ENCODE results near the gene TRIM52. TPM values are rescaled to one million over a fixed set of nuclear protein-coding genes. Genes with fewer than 3 reads are reported as not detected.

The TRIM52 gene
- total RNA-seq, 2 donors from 2014 or later: 5.3 to 5.9 TPM

DNA sequence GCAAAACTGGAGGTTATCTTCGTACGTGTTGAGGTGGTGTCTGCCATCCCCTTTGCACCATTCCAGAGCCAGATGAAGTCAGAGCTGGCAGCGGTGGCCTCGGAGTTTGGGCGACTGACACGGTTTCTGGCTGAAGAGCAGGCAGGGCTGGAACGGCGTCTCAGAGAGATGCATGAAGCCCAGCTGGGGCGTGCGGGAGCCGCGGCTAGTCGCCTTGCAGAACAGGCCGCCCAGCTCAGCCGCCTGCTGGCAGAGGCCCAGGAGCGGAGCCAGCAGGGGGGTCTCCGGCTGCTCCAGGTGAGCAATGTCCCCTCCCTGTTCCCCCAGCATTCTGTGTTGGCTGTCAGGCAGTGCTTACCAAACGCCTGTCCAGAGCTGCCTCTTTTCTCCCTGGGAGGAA is 28.4 kb downstream of the TRIM52 start:
- no peak overlapping the region for H3K27ac ChIP-seq (ENCODE audit: low read depth, low read length)
- TF ChIP-seq CTCF (conservative IDR thresholded peaks at IDR 0.05): no peak
- H3K27me3 Mint-ChIP-seq (ENCODE audit: insufficient read depth): no peaks in the 10 kb centered on the region
- no peaks in the 10 kb centered on the region for H3K9me3 ChIP-seq (ENCODE audit: control insufficient read depth, low read length)
- H3K27me3 ChIP-seq (ENCODE audit: control insufficient read depth, insufficient read depth, low read length, poor library complexity, severe bottlenecking): no peaks in the 10 kb centered on the region
- no peaks in the 10 kb centered on the region for H3K4me1 ChIP-seq (ENCODE audit: control insufficient read depth, insufficient read depth, low read length)
- 93 to 97% methylated on average over 11 to 18 of the region's 18 CpGs for WGBS, 2 experiments (ENCODE audit: insufficient coverage in 1 of 2, insufficient read length in 1 of 2)
- H3K9me3 Mint-ChIP-seq: no peaks in the 10 kb centered on the region
- DNase-seq: no peak
- H3K4me3 ChIP-seq (ENCODE audit: low read length): no peak overlapping the region
- H3K36me3 Mint-ChIP-seq (ENCODE audit: low read depth): peaks cover 67% of the 10 kb centered on the region
- peaks cover 65% of the 10 kb centered on the region for H3K36me3 ChIP-seq (ENCODE audit: control insufficient read depth, insufficient read depth, low read length)
- no peak overlapping the region for H3K27ac Mint-ChIP-seq
- H3K4me3 Mint-ChIP-seq: no peak overlapping the region
- no peak overlapping the region for H3K9ac ChIP-seq (ENCODE audit: extremely low read depth, low read length, poor library complexity, severe bottlenecking)
- no peaks in the 10 kb centered on the region for H3K4me1 Mint-ChIP-seq

- H3K27me3 ChIP-seq (ENCODE audit: control insufficient read depth, insufficient read depth, low read length, poor library complexity, severe bottlenecking): no peaks in the 10 kb centered on the region
- Mint-ChIP-seq H3K4me1 (no peaks in the 10 kb centered on the region), H3K27ac (peak overlapping the region; percentile 3), H3K4me3 (no peak overlapping the region), H3K36me3 (ENCODE audit: low read depth) (peaks cover 59% of the 10 kb centered on the region), H3K27me3 (ENCODE audit: insufficient read depth) (no peaks in the 10 kb centered on the region), H3K9me3 (no peaks in the 10 kb centered on the region)
- H3K36me3 ChIP-seq (ENCODE audit: control insufficient read depth, insufficient read depth, low read length): peaks cover 63% of the 10 kb centered on the region
- no peak for DNase-seq
- no peak overlapping the region for H3K4me3 ChIP-seq (ENCODE audit: low read length)
- no peak overlapping the region for H3K27ac ChIP-seq (ENCODE audit: low read depth, low read length)
- no peak for TF ChIP-seq CTCF (conservative IDR thresholded peaks at IDR 0.05)
- H3K4me1 ChIP-seq (ENCODE audit: control insufficient read depth, insufficient read depth, low read length): no peaks in the 10 kb centered on the region
- H3K9me3 ChIP-seq (ENCODE audit: control insufficient read depth, low read length): no peaks in the 10 kb centered on the region
- H3K9ac ChIP-seq (ENCODE audit: extremely low read depth, low read length, poor library complexity, severe bottlenecking): no peak overlapping the region
- 92 to 100% methylated on average over 2 to 7 of the region's 7 CpGs for WGBS, 2 experiments (ENCODE audit: insufficient coverage in 1 of 2, insufficient read length in 1 of 2)
These were observed 29.5 kb downstream of the TRIM52 start for GRCh38 chr5:181231432-181231831.

GRCh38 chr5:181230551-181230950 is 30.4 kb downstream of the TRIM52 start:
- H3K4me1 Mint-ChIP-seq: peaks cover 1% of the 10 kb centered on the region
- no peak overlapping the region for H3K27ac Mint-ChIP-seq
- no peaks in the 10 kb centered on the region for H3K9me3 ChIP-seq (ENCODE audit: control insufficient read depth, low read length)
- H3K27ac ChIP-seq (ENCODE audit: low read depth, low read length): no peak overlapping the region
- no peaks in the 10 kb centered on the region for H3K4me1 ChIP-seq (ENCODE audit: control insufficient read depth, insufficient read depth, low read length)
- H3K9ac ChIP-seq (ENCODE audit: extremely low read depth, low read length, poor library complexity, severe bottlenecking): no peak overlapping the region
- peaks cover 57% of the 10 kb centered on the region for H3K36me3 ChIP-seq (ENCODE audit: control insufficient read depth, insufficient read depth, low read length)
- peaks cover 52% of the 10 kb centered on the region for H3K36me3 Mint-ChIP-seq (ENCODE audit: low read depth)
- no peaks in the 10 kb centered on the region for H3K9me3 Mint-ChIP-seq
- no peak overlapping the region for H3K4me3 Mint-ChIP-seq
- no peak for TF ChIP-seq CTCF (conservative IDR thresholded peaks at IDR 0.05)
- no peaks in the 10 kb centered on the region for H3K27me3 Mint-ChIP-seq (ENCODE audit: insufficient read depth)
- no peaks in the 10 kb centered on the region for H3K27me3 ChIP-seq (ENCODE audit: control insufficient read depth, insufficient read depth, low read length, poor library complexity, severe bottlenecking)
- no peak overlapping the region for H3K4me3 ChIP-seq (ENCODE audit: low read length)
- WGBS, 2 experiments (ENCODE audit: insufficient coverage in 1 of 2, insufficient read length in 1 of 2): 96 to 97% methylated on average over 5 to 6 of the region's 6 CpGs
- DNase-seq: no peak
